HepG2 (cell line): ENCODE results near the gene PIMREG.

ENCODE experiments used
- EP300 ChIP-seq, 3 experiments: sonication (generic) in 1 of 3; formaldehyde crosslinking in 1 of 3; IDR thresholded peaks; 2 replicates each; pipeline versions ENCODE4 v1.5.1 to v1.6.1; 2011 to 2020; ENCODE audit warnings: low read depth in 2 of 3, low read length in 2 of 3, borderline replicate concordance in 1 of 3, improper control_type of control experiment in 1 of 3, mild to moderate bottlenecking in 1 of 3, missing genetic modification reagents in 1 of 3, moderate library complexity in 1 of 3
- NONO ChIP-seq, 2 experiments: fragments of 450-650 bp in 1 of 2; sonication (generic) in 1 of 2; formaldehyde crosslinking in 1 of 2; IDR thresholded peaks in 1 of 2; conservative IDR thresholded peaks in 1 of 2; 2 replicates each; pipeline versions ENCODE4 v1.6.1 to v1.8.0; 2017 to 2022; ENCODE audit warnings: mild to moderate bottlenecking in 1 of 2, missing genetic modification reagents in 1 of 2, moderate library complexity in 1 of 2
- RAD21 ChIP-seq: fragments of 450-650 bp; formaldehyde crosslinking; IDR thresholded peaks from 2 replicates; pipeline ENCODE4 v1.5.0; 2020; ENCODE audit warnings: mild to moderate bottlenecking
- UBTF ChIP-seq: sonication (generic); formaldehyde crosslinking; IDR thresholded peaks from 2 replicates; pipeline ENCODE4 v1.4.0; 2020; ENCODE audit warnings: mild to moderate bottlenecking, missing genetic modification reagents
- YY1 ChIP-seq: IDR thresholded peaks from 2 replicates; pipeline ENCODE4 v1.6.1; 2011; ENCODE audit warnings: low read length, low read depth, moderate library complexity, mild to moderate bottlenecking; ENCODE audit not compliant: insufficient read depth, insufficient replicate concordance
- ZNF441 ChIP-seq: sonication (generic); formaldehyde crosslinking; IDR thresholded peaks from 2 replicates; pipeline ENCODE4 v1.7.0; 2021; ENCODE audit warnings: missing genetic modification reagents, borderline replicate concordance

GRCh38 chr17:6455321-6455705 is 11.1 kb downstream of the PIMREG start:
- no peak for TF ChIP-seq NONO (IDR thresholded peaks at IDR 0.05)
- no peak for TF ChIP-seq NONO (CRISPR knock-in tag; conservative IDR thresholded peaks at IDR 0.05)
- no peak for TF ChIP-seq UBTF (CRISPR knock-in tag)
- no peak for TF ChIP-seq EP300 (IDR thresholded peaks at IDR 0.05; ENCODE audit: low read depth in 2 of 2, low read length in 2 of 2)
- TF ChIP-seq EP300 (CRISPR knock-in tag; IDR thresholded peaks at IDR 0.05; ENCODE audit: borderline replicate concordance): no peak
- no peak for TF ChIP-seq ZNF441 (CRISPR knock-in tag)
- TF ChIP-seq YY1: no peak
- no peak for TF ChIP-seq RAD21 (CRISPR knock-in tag)
